ENCODE data around the gene ZEB2.

DNA sequence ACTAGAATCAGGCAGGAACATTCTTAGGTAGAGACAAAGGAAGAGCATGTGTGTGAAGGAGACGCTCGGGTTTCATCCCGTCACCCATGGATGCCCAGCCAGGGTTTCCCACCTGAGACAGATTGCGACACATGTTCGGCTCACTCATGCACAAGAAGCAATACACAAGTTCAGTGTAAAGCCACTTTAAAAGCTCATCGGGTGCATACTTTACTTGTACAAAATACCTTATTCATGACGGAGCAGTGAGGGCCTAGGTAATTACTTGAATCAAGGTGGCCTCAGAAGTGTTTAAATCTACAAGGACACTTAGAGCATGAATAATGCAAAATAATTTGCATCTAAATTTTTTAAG is 42.0 kb downstream of the ZEB2 start:
- TF ChIP-seq, protein P1, sequence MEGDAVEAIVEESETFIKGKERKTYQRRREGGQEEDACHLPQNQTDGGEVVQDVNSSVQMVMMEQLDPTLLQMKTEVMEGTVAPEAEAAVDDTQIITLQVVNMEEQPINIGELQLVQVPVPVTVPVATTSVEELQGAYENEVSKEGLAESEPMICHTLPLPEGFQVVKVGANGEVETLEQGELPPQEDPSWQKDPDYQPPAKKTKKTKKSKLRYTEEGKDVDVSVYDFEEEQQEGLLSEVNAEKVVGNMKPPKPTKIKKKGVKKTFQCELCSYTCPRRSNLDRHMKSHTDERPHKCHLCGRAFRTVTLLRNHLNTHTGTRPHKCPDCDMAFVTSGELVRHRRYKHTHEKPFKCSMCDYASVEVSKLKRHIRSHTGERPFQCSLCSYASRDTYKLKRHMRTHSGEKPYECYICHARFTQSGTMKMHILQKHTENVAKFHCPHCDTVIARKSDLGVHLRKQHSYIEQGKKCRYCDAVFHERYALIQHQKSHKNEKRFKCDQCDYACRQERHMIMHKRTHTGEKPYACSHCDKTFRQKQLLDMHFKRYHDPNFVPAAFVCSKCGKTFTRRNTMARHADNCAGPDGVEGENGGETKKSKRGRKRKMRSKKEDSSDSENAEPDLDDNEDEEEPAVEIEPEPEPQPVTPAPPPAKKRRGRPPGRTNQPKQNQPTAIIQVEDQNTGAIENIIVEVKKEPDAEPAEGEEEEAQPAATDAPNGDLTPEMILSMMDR (IDR thresholded peaks at IDR 0.05; ENCODE audit: insufficient read depth, low read length, poor library complexity, severe bottlenecking): no peak
- TF ChIP-seq EZH2phosphoT487 (conservative IDR thresholded peaks at IDR 0.05; ENCODE audit: low read length): no peak

All from SU-DHL-6 (cell line).